A673 (cell line): ENCODE measurements around the gene PRKCB. TPM values are rescaled to one million over a fixed set of nuclear protein-coding genes. Genes with fewer than 3 reads are reported as not detected.
A peak's percentile ranks its signal among the peaks of the same experiment; 100 is the strongest.

Source experiments
- BruUV-seq: library from RNA; stranded (reverse); fragments of 400-500 nt; replicated peaks from 2 replicates; lab custom pipeline; 2021; lab: Mats Ljungman, UMichigan
- CTCF ChIA-PET: fragments of 300-600 bp; sonication (Branson Sonifier 250); formaldehyde crosslinking; loops from one replicate; lab custom pipeline; 2022; ENCODE audit warnings: antibody characterized with exemption; lab: Charles Lee
- POLR2A ChIA-PET: fragments of 300-600 bp; sonication (Branson Sonifier 250); formaldehyde crosslinking; loops from one replicate; lab custom pipeline; 2022; ENCODE audit warnings: antibody characterized with exemption; ENCODE audit not compliant: low non-redundant PET; lab: Charles Lee
- DNase-seq: peaks from one replicate; pipeline ENCODE4 v3.0.0-alpha.2; 2015; ENCODE audit warnings: low spot score
- H3K27ac ChIP-seq: fragments of 200-600 bp; sonication (generic); 2 replicates; pipeline ENCODE4 v1.5.1; 2016; ENCODE audit warnings: mixed run types, low read depth, mild to moderate bottlenecking, mixed read lengths, antibody characterized with exemption, low read length; ENCODE audit not compliant: poor library complexity, severe bottlenecking
- H3K27me3 ChIP-seq: fragments of 200-600 bp; sonication (generic); replicated peaks from 2 replicates; pipeline ENCODE4 v1.6.1; 2017; ENCODE audit warnings: mixed run types, low read depth, mild to moderate bottlenecking, mixed read lengths, antibody characterized with exemption, low read length; ENCODE audit not compliant: insufficient read depth, poor library complexity
- H3K36me3 ChIP-seq: fragments of 200-600 bp; sonication (generic); 2 replicates; pipeline ENCODE4 v1.6.1; 2016; ENCODE audit warnings: mixed run types, mild to moderate bottlenecking, mixed read lengths, antibody characterized with exemption, low read length; ENCODE audit not compliant: insufficient read depth, poor library complexity, severe bottlenecking
- H3K4me1 ChIP-seq: fragments of 200-600 bp; sonication (generic); 2 replicates; pipeline ENCODE4 v1.6.1; 2017; ENCODE audit warnings: mixed run types, mild to moderate bottlenecking, mixed read lengths, antibody characterized with exemption, low read length; ENCODE audit not compliant: insufficient read depth, poor library complexity, severe bottlenecking
- H3K4me3 ChIP-seq: fragments of 200-600 bp; sonication (generic); 2 replicates; pipeline ENCODE4 v1.5.1; 2016; ENCODE audit warnings: low read depth, mixed run types, mild to moderate bottlenecking, mixed read lengths, low read length; ENCODE audit not compliant: poor library complexity, severe bottlenecking
- H3K9me3 ChIP-seq: fragments of 200-600 bp; sonication (generic); 2 replicates; pipeline ENCODE4 v1.6.1; 2016; ENCODE audit warnings: mixed run types, low read depth, mild to moderate bottlenecking, mixed read lengths, antibody characterized with exemption, low read length; ENCODE audit not compliant: poor library complexity, severe bottlenecking
- EZH2 ChIP-seq: fragments of 200-600 bp; sonication (generic); IDR thresholded peaks from 2 replicates; pipeline ENCODE4 v1.6.1; 2017; ENCODE audit warnings: borderline replicate concordance, low read depth, mild to moderate bottlenecking, mixed read lengths, antibody characterized with exemption, low read length; ENCODE audit not compliant: poor library complexity, severe bottlenecking
- intact Hi-C: fragments of 100-400 bp; cut with micrococcal nuclease; formaldehyde crosslinking; loops from one replicate; pipeline ENCODE4 v1.10.0; 2022; ENCODE audit not compliant: unreplicated experiment
- total RNA-seq: library from RNA; stranded (reverse); gene quantifications from 2 replicates; pipeline ENCODE4 v1.2.3, GENCODE V29; 2021
- TF ChIP-seq, protein P1 (sequence below): fragments of 300-800, 200-600 bp; sonication (generic); conservative IDR thresholded peaks from 2 replicates; pipeline ENCODE4 v1.5.1; 2017; ENCODE audit warnings: low read depth, mild to moderate bottlenecking, antibody characterized with exemption, low read length, moderate library complexity, mixed read lengths

Gene PRKCB
- total RNA-seq, 1 experiment from 2014 or later = 171 TPM

DNA sequence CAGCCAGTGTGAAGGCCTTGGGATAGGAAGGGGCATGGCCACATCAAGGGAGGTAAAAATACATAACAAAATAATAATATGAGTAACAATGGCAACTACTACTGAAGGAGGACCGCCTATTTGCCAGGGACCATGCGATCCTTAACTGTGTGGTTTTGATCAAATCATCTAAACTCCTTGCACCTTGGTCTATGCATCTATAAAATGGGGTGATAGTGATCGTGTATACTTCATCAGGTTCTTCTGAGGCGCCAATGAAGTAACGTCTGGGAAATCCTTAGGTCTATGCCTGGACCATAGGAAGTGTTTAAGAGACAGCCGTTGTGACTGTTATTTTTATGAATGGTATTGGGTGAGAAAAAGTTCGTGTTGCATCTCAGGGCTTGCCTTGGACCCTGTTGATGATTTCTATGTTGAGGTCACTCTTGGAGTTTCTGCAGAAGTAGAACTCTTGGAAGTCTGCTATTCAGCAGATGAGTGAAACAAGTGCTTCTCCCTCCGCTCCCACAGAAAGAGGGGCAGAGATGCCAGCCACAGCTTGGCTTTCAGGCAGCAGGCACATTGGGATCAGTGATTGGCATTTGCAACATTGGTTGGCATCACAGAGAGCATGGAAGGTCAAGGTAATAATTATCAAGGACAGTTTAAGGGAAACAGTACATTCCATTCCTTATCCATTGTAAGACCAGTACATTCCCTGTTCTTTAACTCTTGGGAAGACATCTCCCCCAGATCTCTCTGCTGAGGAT lies 63.1 kb downstream of the PRKCB start:
- peak overlapping the region; percentile 72 for H3K27ac ChIP-seq
- H3K4me3 ChIP-seq = no peak overlapping the region
- POLR2A ChIA-PET = no interaction called here
- no peaks in the 10 kb centered on the region for H3K27me3 ChIP-seq
- H3K36me3 ChIP-seq = peaks cover 7% of the 10 kb centered on the region
- TF ChIP-seq, protein P1, sequence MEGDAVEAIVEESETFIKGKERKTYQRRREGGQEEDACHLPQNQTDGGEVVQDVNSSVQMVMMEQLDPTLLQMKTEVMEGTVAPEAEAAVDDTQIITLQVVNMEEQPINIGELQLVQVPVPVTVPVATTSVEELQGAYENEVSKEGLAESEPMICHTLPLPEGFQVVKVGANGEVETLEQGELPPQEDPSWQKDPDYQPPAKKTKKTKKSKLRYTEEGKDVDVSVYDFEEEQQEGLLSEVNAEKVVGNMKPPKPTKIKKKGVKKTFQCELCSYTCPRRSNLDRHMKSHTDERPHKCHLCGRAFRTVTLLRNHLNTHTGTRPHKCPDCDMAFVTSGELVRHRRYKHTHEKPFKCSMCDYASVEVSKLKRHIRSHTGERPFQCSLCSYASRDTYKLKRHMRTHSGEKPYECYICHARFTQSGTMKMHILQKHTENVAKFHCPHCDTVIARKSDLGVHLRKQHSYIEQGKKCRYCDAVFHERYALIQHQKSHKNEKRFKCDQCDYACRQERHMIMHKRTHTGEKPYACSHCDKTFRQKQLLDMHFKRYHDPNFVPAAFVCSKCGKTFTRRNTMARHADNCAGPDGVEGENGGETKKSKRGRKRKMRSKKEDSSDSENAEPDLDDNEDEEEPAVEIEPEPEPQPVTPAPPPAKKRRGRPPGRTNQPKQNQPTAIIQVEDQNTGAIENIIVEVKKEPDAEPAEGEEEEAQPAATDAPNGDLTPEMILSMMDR = no peak
- TF ChIP-seq EZH2 = no peak
- DNase-seq = no peak
- CTCF ChIA-PET = no interaction called here
- intact Hi-C loops = no loop called here
- peaks cover 5% of the 10 kb centered on the region for H3K9me3 ChIP-seq
- peaks cover 75% of the 10 kb centered on the region for H3K4me1 ChIP-seq
- BruUV-seq = no TSS peak

DNA sequence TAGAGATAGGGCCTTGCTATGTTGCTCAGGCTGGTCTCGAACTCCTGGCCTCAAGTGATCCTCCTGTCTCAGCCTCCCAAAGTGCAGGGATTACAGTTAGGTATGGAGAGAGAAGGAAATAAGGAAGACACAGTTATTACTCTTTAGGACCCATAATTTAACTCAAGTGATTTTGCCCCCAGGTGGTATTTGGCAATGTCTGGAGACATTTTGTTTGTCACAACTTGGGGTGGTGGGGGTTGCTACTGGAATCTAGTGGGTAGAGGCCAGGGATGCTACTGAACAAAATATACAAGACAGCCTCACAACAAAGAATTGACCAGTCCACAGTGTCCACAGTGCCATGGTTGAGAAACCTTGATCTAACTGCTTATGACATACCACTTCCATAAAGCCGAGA lies 64.1 kb downstream of the PRKCB start:
- Histone ChIP-seq H3K36me3 (no peaks in the 10 kb centered on the region), H3K27me3 (no peaks in the 10 kb centered on the region), H3K9me3 (no peaks in the 10 kb centered on the region), H3K4me1 (peaks cover 85% of the 10 kb centered on the region), H3K4me3 (no peak overlapping the region), H3K27ac (peak overlapping the region; percentile 99)
- intact Hi-C loops = loop anchor here (5.0 kb wide), 5 partner anchors 33 to 163 kb away; no protein-coding TSS in a partner anchor
- ChIA-PET CTCF (no interaction called here), POLR2A (no interaction called here)
- DNase-seq = peak; percentile 48
- BruUV-seq = no TSS peak
- TF ChIP-seq, protein P1 = no peak
- TF ChIP-seq EZH2 = no peak

DNA sequence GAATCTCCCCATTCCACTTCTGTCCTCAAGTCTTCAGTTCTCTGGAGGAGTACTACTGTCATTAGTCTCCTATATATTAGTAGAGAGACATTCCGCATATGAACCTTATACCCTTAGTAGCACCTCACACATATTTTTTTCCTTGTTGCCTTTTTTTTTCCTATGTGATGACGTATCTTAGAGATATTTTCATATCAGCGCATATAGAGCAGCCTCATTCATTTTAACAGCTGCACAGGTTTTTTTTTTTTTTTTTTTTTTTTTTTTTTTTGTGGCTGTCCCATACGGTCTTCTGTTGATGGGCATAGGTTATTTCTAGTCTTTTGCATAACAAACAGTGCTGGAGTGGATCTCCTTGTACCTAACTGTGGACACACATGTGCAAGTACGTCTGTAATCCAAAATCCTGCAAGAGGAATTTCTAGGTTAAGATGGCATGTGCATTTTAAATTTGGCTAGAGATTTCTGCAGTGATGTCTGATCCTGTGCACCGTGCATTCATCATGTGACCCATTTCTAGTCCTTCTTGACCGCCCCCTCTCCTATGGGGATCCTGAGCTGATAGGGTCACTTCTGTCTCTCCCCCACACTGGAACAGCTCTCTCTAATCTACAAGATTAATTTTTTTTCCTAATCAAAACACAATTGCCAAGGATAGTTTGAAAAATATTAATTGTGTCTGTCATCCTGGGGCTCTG lies 64.8 kb downstream of the PRKCB start:
- Histone ChIP-seq H3K36me3 (no peaks in the 10 kb centered on the region), H3K4me1 (peaks cover 85% of the 10 kb centered on the region), H3K27me3 (no peaks in the 10 kb centered on the region), H3K27ac (peak overlapping the region; percentile 99), H3K4me3 (peak overlapping the region; percentile 28), H3K9me3 (no peaks in the 10 kb centered on the region)
- TF ChIP-seq EZH2 = no peak
- TF ChIP-seq, protein P1 = no peak
- POLR2A ChIA-PET = no interaction called here
- peak; percentile 51 for DNase-seq
- CTCF ChIA-PET = interaction anchor here (1.0 to 1.6 kb wide), 2 partner anchors 23 to 110 kb away, joined by 4 read pairs; no protein-coding TSS in a partner anchor
- intact Hi-C loops = loop anchor here (1.0 to 5.0 kb wide), 6 partner anchors 33 to 163 kb away; no protein-coding TSS in a partner anchor
- no TSS peak for BruUV-seq
